HG03108 (cell line): ENCODE data around the gene PNLDC1.
"Not testable (repeated sequence)": the region's sequence is repeated elsewhere in the genome, so short reads cannot be mapped to it uniquely, and the experiment has no call there.

Experiments used
- ATAC-seq: cut with Tn5 transposase; IDR thresholded peaks from one replicate; pipeline ENCODE4 v1.9.1; 2021; ENCODE audit warnings: moderate library complexity; ENCODE audit not compliant: unreplicated experiment

Gene PNLDC1

DNA sequence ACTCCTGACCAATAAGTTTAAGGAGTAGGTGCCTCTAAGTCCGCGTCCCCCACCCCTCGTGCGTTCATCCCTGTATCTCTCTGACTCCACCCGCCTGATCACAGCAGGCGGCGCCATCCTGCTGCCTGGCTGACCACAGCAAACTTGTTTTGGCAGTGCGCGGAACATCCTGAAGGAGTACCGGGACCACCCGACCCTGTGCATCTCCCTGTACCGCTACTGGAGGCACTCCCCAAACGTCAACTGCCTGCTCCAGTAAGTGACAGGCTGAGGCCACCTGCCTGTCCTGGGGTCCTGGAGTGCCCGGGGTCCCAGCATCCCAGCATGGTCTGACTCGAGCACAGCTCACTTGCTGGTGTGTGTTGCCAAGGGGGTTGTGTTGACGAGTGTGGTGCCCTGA, 19.0 kb downstream of the PNLDC1 start:
- no peak for ATAC-seq

DNA sequence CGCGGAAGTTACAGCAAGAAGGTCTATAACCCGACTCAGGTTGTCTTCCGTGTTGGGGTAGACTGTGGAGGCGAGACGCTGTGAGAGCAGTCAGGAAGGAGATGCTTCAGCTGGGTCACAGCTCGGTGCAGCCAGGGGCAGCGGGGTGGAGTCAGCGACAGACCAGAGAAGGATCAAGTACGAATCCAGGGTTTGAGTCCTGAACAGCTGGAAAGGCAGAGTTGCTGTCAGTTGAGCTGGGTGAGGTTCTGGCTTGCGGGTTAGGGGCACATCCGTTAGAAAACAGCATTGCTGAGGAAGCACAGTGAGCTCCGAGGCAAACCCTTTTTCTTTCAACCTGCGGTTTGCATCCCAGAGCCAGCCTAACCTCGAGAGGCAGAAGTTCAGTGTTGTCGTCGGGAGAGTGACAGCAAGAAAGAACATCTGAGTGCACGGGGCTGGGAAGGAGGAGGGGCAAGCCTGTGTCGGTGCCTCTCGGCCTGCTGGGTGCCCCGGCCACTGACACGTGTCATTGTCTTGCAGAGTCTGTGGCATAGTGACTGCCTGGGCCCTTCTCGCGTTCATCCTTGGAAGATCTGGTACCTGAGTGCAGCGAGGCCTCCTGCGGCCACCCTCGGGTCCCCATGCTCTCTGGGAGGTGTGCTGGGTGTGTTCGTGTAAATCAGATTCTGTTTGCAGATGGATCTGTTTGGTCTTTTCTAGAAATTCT, 20.0 kb downstream of the PNLDC1 start:
- no peak for ATAC-seq

- no peak for ATAC-seq
Measured at GRCh38 chr6:159821122-159821521, 21.0 kb downstream of the PNLDC1 start.

DNA sequence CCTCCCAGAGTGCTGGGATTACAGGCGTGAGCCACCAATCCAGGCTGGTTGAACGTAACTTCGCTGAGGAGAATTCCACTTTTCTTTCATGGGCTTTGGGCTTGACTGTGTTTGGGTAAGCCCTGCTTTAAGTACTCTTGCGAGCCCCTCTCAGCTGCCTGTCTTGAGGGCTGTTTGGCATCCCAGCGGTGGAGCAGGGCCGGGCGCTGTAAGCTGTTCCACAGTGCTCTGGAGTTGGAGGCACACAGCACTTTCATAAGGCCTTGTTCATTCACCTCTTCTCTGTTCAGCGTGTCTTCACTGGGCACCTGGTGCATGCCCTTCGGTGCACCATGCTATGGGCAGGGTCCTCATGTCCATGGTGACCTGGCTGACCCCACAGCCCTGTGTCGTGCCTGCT, 21.6 kb downstream of the PNLDC1 start:
- ATAC-seq, result no peak

DNA sequence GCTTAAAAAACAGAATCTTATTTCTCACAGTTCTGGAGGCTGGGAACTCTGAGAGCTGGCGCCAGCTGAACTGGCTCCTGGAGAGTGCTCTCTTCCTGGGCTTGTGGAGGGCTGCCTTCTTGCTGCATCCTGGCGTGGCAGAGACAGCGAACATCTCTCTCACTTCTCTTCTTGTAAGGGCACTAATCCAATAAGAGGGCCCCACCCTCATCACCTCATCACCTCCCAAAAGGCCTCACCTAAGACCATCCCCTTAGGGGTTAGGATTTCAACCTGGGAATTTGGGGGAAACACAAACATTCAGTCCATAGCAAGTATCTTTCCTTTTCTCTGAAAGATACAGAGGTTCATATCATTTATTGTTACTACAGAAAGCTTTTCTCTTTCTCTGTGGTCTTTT, 23.9 kb downstream of the PNLDC1 start:
- ATAC-seq, result no peak

GRCh38 chr6:159824690-159825089, 24.6 kb downstream of the PNLDC1 start:
- not testable (repeated sequence) for ATAC-seq

DNA sequence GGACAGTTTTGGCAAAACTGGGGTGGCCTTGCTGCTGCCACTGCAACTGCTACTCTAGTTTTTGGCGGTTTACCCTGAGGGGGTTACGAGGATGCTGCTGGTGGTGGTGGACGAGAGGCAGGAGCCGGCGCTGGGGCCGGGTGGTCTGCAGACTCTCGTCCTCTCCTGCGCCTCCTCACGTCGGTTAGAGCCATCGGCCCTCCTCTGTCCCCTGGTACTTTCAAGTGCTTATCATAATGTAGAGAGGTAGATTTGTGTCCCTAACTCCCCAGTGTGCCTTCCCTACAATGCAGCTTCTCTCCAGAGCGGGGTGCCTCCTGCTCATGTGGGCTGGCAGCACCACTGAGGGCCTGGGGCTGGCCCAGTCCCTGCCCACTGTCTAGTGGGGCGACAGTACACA, 25.9 kb downstream of the PNLDC1 start:
- no peak for ATAC-seq

DNA sequence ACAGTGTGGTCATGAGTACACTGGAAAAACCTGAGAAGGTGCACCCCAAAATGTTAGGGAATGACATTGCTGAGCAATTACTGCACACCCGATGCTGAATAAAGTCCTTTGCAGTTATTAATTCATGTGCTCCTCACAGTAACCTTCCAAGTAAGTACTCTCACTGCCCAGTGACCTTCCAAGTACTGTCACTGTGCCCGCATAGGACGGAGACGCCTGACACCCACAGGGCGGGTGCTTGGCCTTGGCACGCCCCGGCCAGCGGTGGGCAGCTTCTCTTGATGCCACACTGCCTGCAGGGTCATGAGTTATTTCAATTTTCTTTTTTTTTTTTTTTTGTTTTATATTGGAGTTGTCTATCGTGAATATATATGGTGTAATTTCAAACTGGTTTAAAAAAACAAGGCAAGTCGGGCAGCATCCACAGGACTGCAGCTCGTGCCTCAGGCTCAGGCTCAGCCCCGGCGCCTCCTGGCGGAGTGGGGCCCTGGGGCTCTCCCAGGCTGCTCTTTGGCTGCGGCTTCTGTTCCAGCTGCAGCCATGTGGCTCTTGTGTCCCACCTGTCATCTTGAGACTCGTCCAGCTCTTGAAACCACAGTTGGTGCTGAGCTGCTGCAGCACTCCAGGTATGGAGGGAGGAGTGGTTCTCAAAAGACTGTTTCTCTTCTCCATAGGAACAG, 27.0 kb downstream of the PNLDC1 start:
- ATAC-seq, result no peak

DNA sequence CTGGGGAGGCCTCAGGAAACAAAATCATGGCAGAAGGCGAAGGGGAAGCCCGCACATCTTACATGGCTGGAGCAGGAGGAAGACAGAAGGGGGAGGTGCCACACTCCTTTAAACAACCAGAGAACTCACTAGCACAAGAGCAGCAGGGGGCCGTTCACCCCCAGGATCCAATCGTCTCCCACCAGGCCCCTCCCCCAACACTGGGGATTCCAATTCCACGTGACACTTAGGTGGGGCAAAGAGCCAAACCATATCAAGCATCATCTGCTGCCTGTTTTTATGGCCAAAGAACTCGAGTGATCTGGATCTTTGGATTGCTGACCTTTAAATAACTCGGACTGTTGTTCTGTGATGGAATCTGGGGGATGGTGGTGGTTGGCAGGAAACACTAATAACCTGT, 28.0 kb downstream of the PNLDC1 start:
- no peak for ATAC-seq

DNA sequence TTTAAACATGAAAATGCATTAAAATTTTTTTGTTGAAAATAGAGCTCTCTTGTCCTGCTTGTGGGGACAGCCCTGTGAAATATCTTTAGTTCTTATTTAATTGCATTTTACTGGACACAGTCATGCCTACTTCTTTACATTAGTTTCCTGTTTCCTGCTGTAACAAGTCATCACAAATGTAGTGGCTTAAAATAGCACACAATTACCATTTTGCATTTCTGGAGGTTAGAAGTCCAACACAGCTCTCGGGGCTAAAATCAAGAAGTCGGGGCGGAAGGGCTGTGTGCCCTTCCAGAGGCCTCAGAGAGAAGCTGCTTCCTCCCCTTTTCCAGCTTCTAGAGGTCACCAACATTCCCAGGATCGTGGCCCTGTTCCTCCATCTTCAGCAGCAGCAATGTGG, 29.4 kb downstream of the PNLDC1 start:
- no peak for ATAC-seq

DNA sequence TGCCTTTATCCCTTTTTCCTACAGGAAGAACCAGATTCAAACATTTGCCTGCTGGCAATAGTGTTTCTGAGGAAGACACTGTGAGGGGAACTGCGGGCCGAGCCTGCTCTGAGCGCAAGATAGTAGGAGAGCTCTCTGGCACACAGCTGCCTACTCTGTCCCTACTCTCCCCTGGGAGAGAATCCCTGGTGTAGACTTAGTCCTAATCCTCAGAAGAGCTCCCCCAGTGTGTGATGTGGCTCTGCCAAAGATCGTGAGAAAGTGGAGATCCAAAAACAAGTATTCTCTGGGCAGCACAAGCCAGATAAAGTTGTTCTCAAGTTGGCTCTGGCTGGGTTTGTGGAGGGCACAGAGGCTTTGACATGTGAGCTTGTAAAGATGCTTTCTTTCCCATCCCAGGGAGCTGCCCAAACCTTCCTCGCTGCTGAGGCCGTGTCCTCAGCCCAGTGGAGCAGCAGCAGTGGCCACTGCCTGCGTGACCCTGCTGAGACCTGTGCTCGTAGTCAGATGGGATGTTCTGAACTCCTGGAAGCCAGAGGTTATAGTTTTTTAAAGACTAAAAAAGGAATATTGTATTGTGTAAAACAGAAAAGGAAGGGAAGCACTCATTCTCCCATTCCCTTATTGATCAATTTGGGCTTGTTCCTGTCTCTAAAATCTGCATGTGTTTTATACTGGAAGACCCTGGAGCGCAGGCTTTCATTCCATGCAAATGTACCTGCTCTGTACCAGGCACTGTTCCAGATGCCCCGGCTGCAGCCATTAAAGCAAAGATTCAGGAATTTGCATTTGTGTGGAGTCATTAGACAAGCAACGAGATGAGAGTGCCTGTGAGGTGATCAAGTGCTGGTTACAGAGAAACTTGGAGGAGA, 30.7 kb downstream of the PNLDC1 start:
- no peak for ATAC-seq

- ATAC-seq, result no peak
Measured at GRCh38 chr6:159831373-159831679, 31.2 kb downstream of the PNLDC1 start.

DNA sequence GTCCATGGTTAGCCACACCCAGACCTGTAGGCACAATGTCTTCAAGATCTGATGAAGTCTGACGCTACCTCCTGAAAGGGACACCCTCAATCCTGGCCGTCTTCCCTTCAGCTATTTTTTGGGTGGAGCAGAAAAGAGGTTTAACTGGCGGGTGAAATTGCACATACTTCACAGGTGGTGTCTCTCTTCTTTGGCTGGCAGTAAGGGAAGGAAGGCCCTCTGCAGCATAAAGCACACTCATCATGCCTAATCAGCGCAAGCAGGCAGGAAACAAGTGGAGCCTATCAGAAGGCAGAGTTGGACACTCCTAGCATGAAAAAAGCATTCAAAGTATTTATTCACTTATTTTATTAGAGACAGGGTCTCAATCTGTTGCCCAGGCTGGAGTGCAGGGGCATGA, 32.9 kb downstream of the PNLDC1 start:
- ATAC-seq, result no peak

- no peak for ATAC-seq
Measured at GRCh38 chr6:159833556-159833955, 33.5 kb downstream of the PNLDC1 start.

DNA sequence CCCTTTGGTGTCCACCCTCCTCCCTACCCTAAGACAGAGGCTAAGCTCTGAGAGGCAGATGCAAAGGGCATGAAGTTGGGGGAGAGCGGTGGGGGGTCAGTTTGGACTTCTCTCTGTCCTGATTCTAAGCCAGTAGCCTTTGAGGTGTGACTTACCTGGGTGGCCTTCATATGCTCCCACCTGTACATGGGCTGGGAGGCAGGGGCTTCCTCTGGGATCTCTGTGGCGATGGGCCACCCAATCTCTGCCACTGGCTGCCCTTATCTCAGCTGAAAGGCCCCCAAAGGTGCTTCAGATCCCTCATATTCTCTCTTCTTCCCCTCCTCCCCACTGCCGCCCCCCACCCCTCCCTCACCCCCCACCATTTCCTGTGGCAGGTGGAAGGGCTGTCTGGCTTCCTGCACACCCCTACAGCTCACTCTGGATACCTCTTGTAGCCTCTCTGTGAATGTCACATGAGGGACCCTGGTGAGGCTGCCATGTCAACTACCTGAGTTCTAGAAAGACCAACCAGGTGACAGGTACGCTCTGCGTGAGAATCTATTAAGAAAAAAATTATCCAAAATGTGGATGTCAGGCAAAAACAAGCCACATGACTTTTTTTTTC, 34.0 kb downstream of the PNLDC1 start:
- ATAC-seq, result no peak

DNA sequence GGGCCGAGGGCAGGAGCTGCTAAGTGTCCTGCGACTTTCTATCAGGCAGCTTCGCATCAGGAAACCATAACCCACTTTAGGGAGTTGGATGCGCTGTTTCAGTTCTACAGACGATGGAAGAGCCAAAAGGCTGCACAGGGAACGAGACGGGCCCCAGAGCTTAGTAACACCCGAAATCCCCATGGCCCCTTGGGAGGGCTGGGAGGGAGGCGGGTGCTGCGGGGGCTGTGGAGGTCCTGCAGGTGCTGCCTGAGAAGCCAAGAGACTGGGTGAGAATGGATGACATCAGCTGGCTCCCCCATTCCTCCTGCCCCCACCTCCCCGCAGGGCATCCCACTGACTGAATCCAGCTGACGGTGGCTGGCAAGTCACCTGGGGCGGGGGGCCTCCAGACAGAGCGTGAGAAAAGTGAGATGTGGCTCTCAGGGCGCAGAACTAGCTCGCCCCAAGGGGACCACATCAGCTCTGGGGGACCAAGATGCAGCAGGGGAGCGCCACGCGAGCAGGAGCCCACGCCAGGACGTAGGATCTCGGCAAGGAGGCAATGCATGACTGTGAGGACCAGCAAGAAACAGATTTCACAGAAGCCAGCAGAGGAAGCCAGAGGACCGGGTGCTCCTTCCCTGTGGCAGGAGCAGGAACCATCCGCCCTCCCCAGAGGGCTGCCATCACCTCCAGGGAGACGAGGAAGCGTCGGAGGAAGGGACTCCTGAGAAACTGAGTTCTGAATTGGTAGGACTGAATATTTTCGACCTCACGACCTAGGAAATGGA, 36.8 kb downstream of the PNLDC1 start:
- ATAC-seq, result no peak

DNA sequence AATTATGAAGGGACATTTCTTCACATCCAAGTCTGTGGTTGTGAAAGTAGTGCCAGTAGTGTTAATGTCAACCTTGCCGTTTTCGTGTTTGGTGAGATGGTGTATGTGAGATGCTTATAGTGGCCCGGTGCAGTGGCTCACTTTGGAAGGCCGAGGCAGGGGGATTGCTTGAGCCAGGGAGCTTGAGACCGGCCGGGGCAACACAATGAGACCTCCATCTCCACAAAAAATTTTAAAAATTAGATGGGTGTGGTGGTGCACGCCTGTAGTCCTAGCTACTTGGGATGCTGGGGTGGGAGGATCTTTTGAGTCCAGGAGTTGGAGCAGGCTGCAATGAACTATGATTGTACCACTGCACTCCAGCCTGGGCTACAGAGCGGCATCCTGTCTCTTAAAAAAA, 37.4 kb downstream of the PNLDC1 start:
- no peak for ATAC-seq

DNA sequence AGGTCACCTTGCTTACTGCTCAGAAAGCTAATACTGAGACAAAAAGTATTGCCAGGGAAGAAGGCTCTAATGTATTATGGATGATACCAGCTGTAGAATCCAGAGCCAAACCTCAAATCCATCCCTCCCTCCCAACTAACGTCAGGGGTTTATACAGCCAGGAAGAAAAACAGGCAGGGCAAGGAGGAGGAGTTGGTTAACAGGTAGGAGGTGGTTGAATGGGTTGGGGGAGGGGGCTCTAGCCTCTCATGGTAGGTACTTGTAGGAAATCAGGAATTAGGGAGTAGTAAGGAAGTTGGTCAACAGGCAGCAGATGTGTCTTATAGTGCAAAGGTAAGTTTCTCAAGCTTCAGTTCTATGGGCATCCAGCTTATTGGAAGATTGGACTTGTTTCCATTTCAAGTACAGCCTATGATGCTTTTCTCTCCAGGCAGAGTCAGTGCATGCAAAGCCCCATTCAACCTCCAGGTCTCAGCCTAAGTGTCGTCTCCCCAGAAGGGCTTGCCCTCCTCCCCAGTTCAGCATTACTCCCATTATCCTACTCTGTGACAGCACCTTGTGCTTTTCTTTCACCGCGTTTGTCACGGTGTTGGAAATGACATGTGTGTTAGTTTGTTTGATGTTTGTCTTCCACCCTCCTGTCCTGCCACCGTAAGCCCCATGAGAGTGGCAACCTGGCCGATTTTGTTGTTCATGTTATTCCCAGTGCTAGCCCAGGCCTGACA, 38.1 kb downstream of the PNLDC1 start:
- ATAC-seq, result no peak

- ATAC-seq, result no peak
Measured at GRCh38 chr6:159842035-159842434, 42.0 kb downstream of the PNLDC1 start.
